GM12872 (cell line): ENCODE data around the gene RLN3.

Experiments
- CTCF ChIP-seq: IDR thresholded peaks from 3 replicates; pipeline ENCODE4 v1.5.1; 2011; ENCODE audit warnings: low read depth, mild to moderate bottlenecking, low read length, moderate library complexity; ENCODE audit not compliant: insufficient read depth

RLN3 gene

GRCh38 chr19:13981988-13982501 is 45.9 kb upstream of the RLN3 start:
- no peak for TF ChIP-seq CTCF

- no peak for TF ChIP-seq CTCF
Observed at GRCh38 chr19:13982773-13983172, 45.2 kb upstream of the RLN3 start.

GRCh38 chr19:13983213-13983889 is 44.6 kb upstream of the RLN3 start:
- TF ChIP-seq CTCF: no peak

- TF ChIP-seq CTCF: no peak
Observed at GRCh38 chr19:13984186-13984585, 43.8 kb upstream of the RLN3 start.

- TF ChIP-seq CTCF: no peak
Observed at GRCh38 chr19:13984875-13985741, 42.8 kb upstream of the RLN3 start.

- no peak for TF ChIP-seq CTCF
Observed at GRCh38 chr19:13985771-13986347, 42.1 kb upstream of the RLN3 start.

GRCh38 chr19:13986348-13986904 is 41.5 kb upstream of the RLN3 start:
- TF ChIP-seq CTCF: no peak
